ENCODE data around the gene SLC25A26.

SLC25A26 gene

DNA sequence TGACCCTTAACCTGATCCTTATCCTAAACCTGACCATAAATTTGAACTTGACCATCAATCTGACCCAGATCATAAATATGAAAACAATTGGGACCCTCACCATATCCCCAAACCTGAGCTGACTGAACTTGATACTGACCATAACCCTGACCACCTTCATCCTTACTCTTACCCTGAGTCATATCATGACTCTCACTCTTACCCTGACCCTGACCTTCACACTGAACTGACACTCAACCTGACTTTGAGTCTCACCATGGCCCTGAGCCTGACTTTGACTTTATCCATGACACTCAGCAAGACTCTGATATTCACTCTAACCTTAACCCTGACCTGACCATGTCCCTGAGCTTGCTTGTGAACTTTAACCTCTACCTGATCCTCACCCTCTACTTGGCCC lies 34.3 kb upstream of the SLC25A26 start:
- TF ChIP-seq, protein P1, sequence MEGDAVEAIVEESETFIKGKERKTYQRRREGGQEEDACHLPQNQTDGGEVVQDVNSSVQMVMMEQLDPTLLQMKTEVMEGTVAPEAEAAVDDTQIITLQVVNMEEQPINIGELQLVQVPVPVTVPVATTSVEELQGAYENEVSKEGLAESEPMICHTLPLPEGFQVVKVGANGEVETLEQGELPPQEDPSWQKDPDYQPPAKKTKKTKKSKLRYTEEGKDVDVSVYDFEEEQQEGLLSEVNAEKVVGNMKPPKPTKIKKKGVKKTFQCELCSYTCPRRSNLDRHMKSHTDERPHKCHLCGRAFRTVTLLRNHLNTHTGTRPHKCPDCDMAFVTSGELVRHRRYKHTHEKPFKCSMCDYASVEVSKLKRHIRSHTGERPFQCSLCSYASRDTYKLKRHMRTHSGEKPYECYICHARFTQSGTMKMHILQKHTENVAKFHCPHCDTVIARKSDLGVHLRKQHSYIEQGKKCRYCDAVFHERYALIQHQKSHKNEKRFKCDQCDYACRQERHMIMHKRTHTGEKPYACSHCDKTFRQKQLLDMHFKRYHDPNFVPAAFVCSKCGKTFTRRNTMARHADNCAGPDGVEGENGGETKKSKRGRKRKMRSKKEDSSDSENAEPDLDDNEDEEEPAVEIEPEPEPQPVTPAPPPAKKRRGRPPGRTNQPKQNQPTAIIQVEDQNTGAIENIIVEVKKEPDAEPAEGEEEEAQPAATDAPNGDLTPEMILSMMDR (IDR thresholded peaks at IDR 0.05; ENCODE audit: low read depth, low read length, missing control alignments) = no peak
- H3K4me3 ChIP-seq (ENCODE audit: low read depth, low read length) = no peak overlapping the region
- DNase-seq (ENCODE audit: low read depth) = no peak

DNA sequence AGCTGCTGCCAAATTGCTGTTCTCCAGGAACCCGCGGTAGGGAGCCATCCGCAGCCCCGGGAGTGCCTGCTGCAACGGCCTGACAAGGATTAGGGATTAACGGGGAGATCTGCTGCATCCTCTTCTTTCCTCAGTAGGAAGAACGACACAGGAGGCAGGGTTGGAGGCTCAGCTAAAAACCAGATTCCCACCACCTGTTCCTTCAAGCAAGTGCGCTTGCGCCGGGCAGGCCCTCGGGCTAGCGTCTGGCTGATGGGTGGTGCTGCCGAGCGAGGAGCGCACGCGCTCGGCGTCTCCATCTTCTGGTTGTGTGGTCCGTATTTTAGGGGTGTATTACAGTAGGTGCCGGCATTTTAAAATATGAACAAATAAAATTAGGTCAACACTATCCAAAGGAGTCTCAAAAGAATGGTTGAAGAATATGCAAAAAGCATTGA lies 25.4 kb upstream of the SLC25A26 start:
- no peak overlapping the region for H3K4me3 ChIP-seq (ENCODE audit: low read depth, low read length)
- TF ChIP-seq, protein P1 (IDR thresholded peaks at IDR 0.05; ENCODE audit: low read depth, low read length, missing control alignments) = no peak
- DNase-seq (ENCODE audit: low read depth) = no peak

DNA sequence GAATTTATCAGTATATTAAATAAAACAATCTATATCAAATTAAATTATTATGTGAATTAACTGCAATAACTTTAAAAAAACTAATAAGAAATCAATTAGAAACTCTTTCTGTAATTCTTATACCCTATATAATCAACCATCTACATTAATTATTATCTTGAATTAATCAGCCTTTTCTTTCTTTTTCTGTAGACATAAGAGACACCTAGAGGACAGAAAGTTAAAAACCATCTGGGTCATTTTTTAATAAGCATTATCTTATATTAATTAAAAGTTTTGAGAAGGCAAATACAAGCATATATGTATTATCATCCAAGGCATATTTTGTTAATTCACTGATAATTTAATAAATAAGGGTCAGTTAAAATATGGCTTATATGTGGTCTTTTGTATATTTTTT lies 24.2 kb upstream of the SLC25A26 start:
- no peak overlapping the region for H3K4me3 ChIP-seq (ENCODE audit: low read depth, low read length)
- TF ChIP-seq, protein P1 (IDR thresholded peaks at IDR 0.05; ENCODE audit: low read depth, low read length, missing control alignments) = no peak
- DNase-seq (ENCODE audit: low read depth) = no peak

DNA sequence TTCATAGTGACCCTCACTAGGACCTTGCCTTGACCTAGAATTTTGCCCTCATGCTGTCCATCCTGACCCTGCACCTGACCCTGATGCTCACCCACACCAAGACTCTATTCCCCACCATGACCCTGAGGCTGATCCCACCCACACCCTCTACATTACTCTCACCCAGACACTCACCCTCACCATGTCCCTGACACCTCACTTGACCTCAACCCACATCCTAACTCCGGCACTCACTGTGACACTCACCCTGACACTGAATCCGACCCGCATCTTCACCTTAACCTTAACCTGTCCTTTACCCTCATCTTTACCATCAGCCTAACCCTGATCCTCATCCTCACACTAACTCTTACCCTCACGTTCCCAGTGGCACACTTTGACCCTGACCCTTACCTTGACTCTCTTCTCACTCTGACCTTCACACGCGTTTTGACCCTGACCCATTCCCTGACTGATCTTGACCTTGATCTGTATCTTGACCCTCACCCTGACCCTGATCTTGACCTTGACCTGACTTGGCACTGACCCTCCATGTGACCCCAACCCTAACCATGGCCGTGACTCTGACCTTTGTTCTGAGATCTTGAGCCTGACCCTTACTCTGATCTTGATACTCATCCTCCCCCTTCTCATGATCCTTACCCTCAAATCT lies 22.2 kb upstream of the SLC25A26 start:
- DNase-seq (ENCODE audit: low read depth) = no peak
- TF ChIP-seq, protein P1 (IDR thresholded peaks at IDR 0.05; ENCODE audit: low read depth, low read length, missing control alignments) = no peak
- H3K4me3 ChIP-seq (ENCODE audit: low read depth, low read length) = no peak overlapping the region

DNA sequence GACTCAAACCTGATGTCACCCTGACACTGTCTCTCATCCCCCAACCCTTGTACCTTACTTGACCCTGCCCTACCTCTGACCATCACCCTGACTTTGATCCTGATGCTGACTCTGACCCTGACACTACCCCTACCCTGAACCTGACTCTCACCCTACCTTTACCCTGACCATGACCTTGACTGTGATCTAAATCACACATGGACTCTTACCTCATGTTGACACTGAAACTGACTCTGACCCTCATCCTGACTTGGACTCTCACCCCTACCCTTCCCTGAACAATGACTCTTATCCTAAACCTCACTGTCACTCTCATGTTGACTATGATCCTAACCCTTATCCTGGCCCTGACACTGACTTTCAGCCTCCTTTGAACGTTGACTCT lies 21.7 kb upstream of the SLC25A26 start:
- DNase-seq (ENCODE audit: low read depth) = no peak
- no peak overlapping the region for H3K4me3 ChIP-seq (ENCODE audit: low read depth, low read length)
- TF ChIP-seq, protein P1 (IDR thresholded peaks at IDR 0.05; ENCODE audit: low read depth, low read length, missing control alignments) = no peak

DNA sequence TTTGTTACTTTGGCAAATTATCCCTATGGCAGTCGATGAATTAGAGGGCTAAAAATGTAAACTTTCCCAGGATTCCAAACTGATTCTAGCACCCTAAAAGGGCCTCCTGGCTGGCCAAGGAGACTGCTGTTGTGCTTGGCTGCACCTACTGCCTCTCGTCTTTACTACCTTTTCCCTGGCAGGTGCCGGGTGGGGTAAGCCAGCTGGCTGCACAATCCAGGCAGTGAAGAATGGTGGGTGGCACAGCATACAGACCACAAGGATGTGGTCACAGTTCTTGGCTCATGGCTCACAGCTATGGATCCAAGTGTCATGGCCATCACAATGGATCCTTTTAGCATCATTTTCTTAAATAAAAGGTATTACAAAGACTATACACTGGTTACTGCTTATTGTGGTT lies 20.7 kb upstream of the SLC25A26 start:
- DNase-seq (ENCODE audit: low read depth) = no peak
- TF ChIP-seq, protein P1 (IDR thresholded peaks at IDR 0.05; ENCODE audit: low read depth, low read length, missing control alignments) = no peak
- no peak overlapping the region for H3K4me3 ChIP-seq (ENCODE audit: low read depth, low read length)

DNA sequence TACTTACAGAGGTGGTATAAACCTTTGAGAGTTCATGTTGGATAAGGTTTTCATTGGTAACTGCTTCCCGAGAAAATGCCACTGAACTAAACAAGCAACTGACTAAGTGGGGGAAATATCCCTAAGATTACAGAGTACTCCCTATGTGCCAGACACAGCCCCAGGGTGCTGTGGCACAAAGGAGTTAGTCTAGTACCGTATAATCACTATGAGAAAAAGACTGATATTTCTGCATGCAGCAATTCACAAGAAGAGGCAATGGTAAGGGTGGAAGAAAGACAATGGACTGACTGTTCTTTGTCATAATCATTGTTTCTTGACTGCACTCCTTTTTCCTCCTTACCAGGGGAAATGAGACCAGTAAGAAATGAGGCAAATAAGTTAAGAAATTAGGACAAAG lies 20.0 kb upstream of the SLC25A26 start:
- no peak for DNase-seq (ENCODE audit: low read depth)
- H3K4me3 ChIP-seq (ENCODE audit: low read depth, low read length) = no peak overlapping the region
- TF ChIP-seq, protein P1 (IDR thresholded peaks at IDR 0.05; ENCODE audit: low read depth, low read length, missing control alignments) = no peak

Data from GM12864 (cell line).